ENCODE results near the gene FOXD2. TPM values are rescaled to one million over a fixed set of nuclear protein-coding genes. Genes with fewer than 3 reads are reported as not detected.

FOXD2 gene
- total RNA-seq, 2 donors from 2014 or later = 0.26 TPM; not detected in 1

GRCh38 chr1:47483651-47484050, 45.8 kb downstream of the FOXD2 start:
- Histone ChIP-seq H3K27ac (no peak overlapping the region), H3K4me1 (peaks cover 5% of the 10 kb centered on the region), H3K4me3 (no peak overlapping the region), H3K9me3 (no peaks in the 10 kb centered on the region), H3K36me3 (replicated peaks in 1 of 2; ENCODE audit: insufficient read depth in 1 of 2, low read depth in 2 of 2) (no peaks in the 10 kb centered on the region), H3K27me3 (no peaks in the 10 kb centered on the region)
- intact Hi-C loops (cut with DNase I) = no loop called here
- ATAC-seq (no peak), DNase-seq (no peak)
- TF ChIP-seq CTCF (IDR thresholded peaks at IDR 0.05) (no peak), POLR2A (IDR thresholded peaks at IDR 0.05) (no peak)
- WGBS, 2 donors = 90 to 95% methylated on average over 2 to 5 of the region's 5 CpGs

- Histone ChIP-seq H3K4me3 (no peak overlapping the region), H3K4me1 (no peaks in the 10 kb centered on the region), H3K27ac (no peak overlapping the region), H3K9me3 (no peaks in the 10 kb centered on the region), H3K27me3 (no peaks in the 10 kb centered on the region), H3K36me3 (replicated peaks in 1 of 2; ENCODE audit: insufficient read depth in 1 of 2, low read depth in 2 of 2) (no peaks in the 10 kb centered on the region)
- TF ChIP-seq POLR2A (IDR thresholded peaks at IDR 0.05) = no peak
- no peak for TF ChIP-seq CTCF (IDR thresholded peaks at IDR 0.05)
- intact Hi-C loops (cut with DNase I) = no loop called here
- WGBS, 2 donors = 78 to 82% methylated on average over 3 of the region's 3 CpGs
- no peak for DNase-seq
- no peak for ATAC-seq
Measured at GRCh38 chr1:47485817-47486216, 48.0 kb downstream of the FOXD2 start.

GRCh38 chr1:47487332-47487731, 49.5 kb downstream of the FOXD2 start:
- 95 to 97% methylated on average over 3 of the region's 3 CpGs for WGBS, 2 donors
- DNase-seq (no peak), ATAC-seq (no peak)
- TF ChIP-seq POLR2A (IDR thresholded peaks at IDR 0.05) = no peak
- no peak for TF ChIP-seq CTCF (IDR thresholded peaks at IDR 0.05)
- intact Hi-C loops (cut with DNase I) = no loop called here
- no peaks in the 10 kb centered on the region for H3K27me3 ChIP-seq
- no peaks in the 10 kb centered on the region for H3K36me3 ChIP-seq (replicated peaks in 1 of 2; ENCODE audit: insufficient read depth in 1 of 2, low read depth in 2 of 2)
- H3K4me1 ChIP-seq = no peaks in the 10 kb centered on the region
- H3K27ac ChIP-seq = no peak overlapping the region
- H3K9me3 ChIP-seq = no peaks in the 10 kb centered on the region
- no peak overlapping the region for H3K4me3 ChIP-seq

GRCh38 chr1:47487850-47488450, 50.1 kb downstream of the FOXD2 start:
- DNase-seq (no peak), ATAC-seq (no peak)
- H3K9me3 ChIP-seq = no peaks in the 10 kb centered on the region
- H3K4me1 ChIP-seq = no peaks in the 10 kb centered on the region
- intact Hi-C loops (cut with DNase I) = no loop called here
- H3K27ac ChIP-seq = no peak overlapping the region
- no peaks in the 10 kb centered on the region for H3K36me3 ChIP-seq (replicated peaks in 1 of 2; ENCODE audit: insufficient read depth in 1 of 2, low read depth in 2 of 2)
- TF ChIP-seq CTCF (IDR thresholded peaks at IDR 0.05) (no peak), POLR2A (IDR thresholded peaks at IDR 0.05) (no peak)
- H3K27me3 ChIP-seq = no peaks in the 10 kb centered on the region
- H3K4me3 ChIP-seq = no peak overlapping the region
- 89 to 90% methylated on average over 8 of the region's 8 CpGs for WGBS, 2 donors

Other genes starting within 250 kb of the FOXD2 start
- gene PDZK1IP1, start 248.0 kb upstream of the FOXD2 start, total RNA-seq = 10 to 100 TPM; 54.2 to 56.4 TPM
- 1 to 10 TPM; 2.3 to 2.6 TPM for gene TAL1, start 205.8 kb upstream of the FOXD2 start, total RNA-seq
- under 1 TPM in 1 of 2 donors, not detected in 1; 0.52 TPM for gene STIL, start 123.9 kb upstream of the FOXD2 start, total RNA-seq
- 10 to 100 TPM; 62.0 to 70.3 TPM for gene CMPK1, start 104.3 kb upstream of the FOXD2 start, total RNA-seq
- gene FOXE3, start 21.8 kb upstream of the FOXD2 start, total RNA-seq = not detected

All from body of pancreas (tissue), 4 donors.